Caco-2 (cell line): ENCODE measurements around the gene NFATC2. TPM values are rescaled to one million over a fixed set of nuclear protein-coding genes. Genes with fewer than 3 reads are reported as not detected.

Source experiments
- BruUV-seq: library from RNA; stranded (reverse); fragments of 400-500 nt; replicated peaks from 2 replicates; lab custom pipeline; 2021; lab: Mats Ljungman, UMichigan
- CTCF ChIA-PET: fragments of 300-600 bp; sonication (Branson Sonifier 250); formaldehyde crosslinking; loops from one replicate; lab custom pipeline; 2022; ENCODE audit warnings: antibody characterized with exemption; lab: Charles Lee
- POLR2A ChIA-PET: fragments of 300-600 bp; sonication (Branson Sonifier 250); formaldehyde crosslinking; loops from one replicate; lab custom pipeline; 2022; ENCODE audit warnings: antibody characterized with exemption; lab: Charles Lee
- DNase-seq, 2 experiments: peaks; one replicate each; pipeline versions ENCODE4 v3.0.0 to v3.0.0-alpha.2; 2020 to 2022
- H3K27me3 ChIP-seq: replicated peaks from 2 replicates; pipeline ENCODE4 v1.6.0; 2011; ENCODE audit warnings: low read length; ENCODE audit not compliant: control insufficient read depth, insufficient read depth
- H3K36me3 ChIP-seq: 2 replicates; pipeline ENCODE4 v1.5.1; 2011; ENCODE audit warnings: low read length; ENCODE audit not compliant: control insufficient read depth, insufficient read depth
- H3K4me1 ChIP-seq: fragments of 250-450 bp; sonication (Bioruptor Pico); 2 replicates; pipeline ENCODE4 v1.5.1; 2020; ENCODE audit warnings: mild to moderate bottlenecking
- H3K4me3 ChIP-seq: 2 replicates; pipeline ENCODE4 v1.5.1; 2011; ENCODE audit warnings: low read depth, mild to moderate bottlenecking, control low read depth, low read length
- H3K9me3 ChIP-seq: fragments of 250-450 bp; sonication (Bioruptor Pico); 2 replicates; pipeline ENCODE4 v1.5.1; 2020; ENCODE audit warnings: mild to moderate bottlenecking, moderate library complexity
- H3K27ac Mint-ChIP-seq: one replicate; pipeline ENCODE4 v1.8.0; 2022; ENCODE audit warnings: mixed read lengths; ENCODE audit not compliant: unreplicated experiment
- H3K27me3 Mint-ChIP-seq: one replicate; pipeline ENCODE4 v1.8.0; 2022; ENCODE audit warnings: mixed read lengths; ENCODE audit not compliant: insufficient read depth, unreplicated experiment
- H3K36me3 Mint-ChIP-seq: one replicate; pipeline ENCODE4 v1.8.0; 2022; ENCODE audit warnings: mild to moderate bottlenecking, mixed read lengths; ENCODE audit not compliant: insufficient read depth, unreplicated experiment
- H3K4me1 Mint-ChIP-seq: one replicate; pipeline ENCODE4 v1.8.0; 2022; ENCODE audit warnings: low read depth, mixed read lengths; ENCODE audit not compliant: unreplicated experiment
- H3K4me3 Mint-ChIP-seq: one replicate; pipeline ENCODE4 v1.8.0; 2022; ENCODE audit warnings: mild to moderate bottlenecking, moderate library complexity, mixed read lengths; ENCODE audit not compliant: unreplicated experiment
- H3K9me3 Mint-ChIP-seq: one replicate; pipeline ENCODE4 v1.8.0; 2022; ENCODE audit warnings: mixed read lengths; ENCODE audit not compliant: unreplicated experiment
- intact Hi-C: fragments of 100-400 bp; cut with micrococcal nuclease; formaldehyde crosslinking; loops from one replicate; pipeline ENCODE4 v1.10.0; 2022; ENCODE audit not compliant: unreplicated experiment
- total RNA-seq: library from RNA; stranded (reverse); gene quantifications from 2 replicates; pipeline ENCODE4 v1.2.3, GENCODE V29; 2022
- TF ChIP-seq, protein P1 (sequence below), 2 experiments: fragments of 200-600 bp in 1 of 2; IDR thresholded peaks; 1 replicate in 1 of 2; 2 replicates in 1 of 2; pipeline versions ENCODE4 v1.5.1 to v1.8.0; 2011 to 2022; ENCODE audit warnings: antibody characterized with exemption in 1 of 2, control low read depth in 1 of 2, inconsistent platforms in 1 of 2, low read depth in 1 of 2, low read length in 1 of 2, mild to moderate bottlenecking in 1 of 2, moderate library complexity in 1 of 2; ENCODE audit not compliant: insufficient read depth in 1 of 2, severe bottlenecking in 1 of 2, unreplicated experiment in 1 of 2

The NFATC2 gene
- total RNA-seq, 1 experiment from 2014 or later = 20.8 TPM

- TF ChIP-seq, protein P1, sequence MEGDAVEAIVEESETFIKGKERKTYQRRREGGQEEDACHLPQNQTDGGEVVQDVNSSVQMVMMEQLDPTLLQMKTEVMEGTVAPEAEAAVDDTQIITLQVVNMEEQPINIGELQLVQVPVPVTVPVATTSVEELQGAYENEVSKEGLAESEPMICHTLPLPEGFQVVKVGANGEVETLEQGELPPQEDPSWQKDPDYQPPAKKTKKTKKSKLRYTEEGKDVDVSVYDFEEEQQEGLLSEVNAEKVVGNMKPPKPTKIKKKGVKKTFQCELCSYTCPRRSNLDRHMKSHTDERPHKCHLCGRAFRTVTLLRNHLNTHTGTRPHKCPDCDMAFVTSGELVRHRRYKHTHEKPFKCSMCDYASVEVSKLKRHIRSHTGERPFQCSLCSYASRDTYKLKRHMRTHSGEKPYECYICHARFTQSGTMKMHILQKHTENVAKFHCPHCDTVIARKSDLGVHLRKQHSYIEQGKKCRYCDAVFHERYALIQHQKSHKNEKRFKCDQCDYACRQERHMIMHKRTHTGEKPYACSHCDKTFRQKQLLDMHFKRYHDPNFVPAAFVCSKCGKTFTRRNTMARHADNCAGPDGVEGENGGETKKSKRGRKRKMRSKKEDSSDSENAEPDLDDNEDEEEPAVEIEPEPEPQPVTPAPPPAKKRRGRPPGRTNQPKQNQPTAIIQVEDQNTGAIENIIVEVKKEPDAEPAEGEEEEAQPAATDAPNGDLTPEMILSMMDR (IDR thresholded peaks at IDR 0.05; ENCODE audit: insufficient read depth in 1 of 2, low read depth in 1 of 2, low read length in 1 of 2, severe bottlenecking in 1 of 2, unreplicated experiment in 1 of 2) = no peak
- DNase-seq = no peak
- Histone ChIP-seq H3K9me3 (no peaks in the 10 kb centered on the region), H3K27me3 (no peaks in the 10 kb centered on the region), H3K36me3 (peaks cover 4% of the 10 kb centered on the region; the same call in 1 of the 2 replicates), H3K4me1 (0 out of 2 replicates have a peak, but pooled peaks cover 3% of the 10 kb centered on the region), H3K4me3 (no peak overlapping the region)
- Mint-ChIP-seq H3K9me3 (no peaks in the 10 kb centered on the region), H3K4me3 (no peak overlapping the region), H3K27ac (no peak overlapping the region), H3K4me1 (peaks cover 12% of the 10 kb centered on the region), H3K27me3 (no peaks in the 10 kb centered on the region), H3K36me3 (peaks cover 33% of the 10 kb centered on the region)
- ChIA-PET CTCF (interaction anchor here (1.2 kb wide), 1 partner anchor 80 kb away, joined by 3 read pairs; no protein-coding TSS in a partner anchor), POLR2A (no interaction called here)
- intact Hi-C loops = no loop called here
- no TSS peak for BruUV-seq
Measured at GRCh38 chr20:51514249-51514648, 28.3 kb downstream of the NFATC2 start.

DNA sequence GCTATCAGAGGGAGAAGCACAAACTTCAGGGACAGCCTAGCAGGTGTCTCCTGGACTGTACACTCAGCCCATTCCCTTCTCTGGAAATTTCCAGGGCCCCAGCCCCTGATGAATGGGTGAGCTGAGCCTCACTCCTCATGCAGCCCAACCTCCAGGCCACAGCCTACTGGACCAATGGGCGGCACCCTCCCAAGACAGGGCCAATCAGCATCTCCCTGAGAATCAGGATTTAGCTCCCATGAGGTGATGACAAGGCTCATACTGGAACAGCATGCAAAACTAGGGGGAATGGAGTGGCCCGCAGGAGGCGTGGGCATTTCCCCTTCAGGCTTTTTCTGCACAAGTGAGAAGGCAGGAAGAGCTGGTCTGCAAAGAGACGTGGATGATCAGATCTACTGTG is 29.0 kb downstream of the NFATC2 start:
- no peaks in the 10 kb centered on the region for H3K9me3 Mint-ChIP-seq
- no peaks in the 10 kb centered on the region for H3K9me3 ChIP-seq
- POLR2A ChIA-PET = no interaction called here
- TF ChIP-seq, protein P1 (IDR thresholded peaks at IDR 0.05; ENCODE audit: insufficient read depth in 1 of 2, low read depth in 1 of 2, low read length in 1 of 2, severe bottlenecking in 1 of 2, unreplicated experiment in 1 of 2) = no peak
- H3K4me3 ChIP-seq = no peak overlapping the region
- peaks cover 19% of the 10 kb centered on the region for H3K4me1 Mint-ChIP-seq
- no peaks in the 10 kb centered on the region for H3K27me3 ChIP-seq
- 0 out of 2 replicates have a peak, but pooled peaks cover 3% of the 10 kb centered on the region for H3K4me1 ChIP-seq
- peaks cover 29% of the 10 kb centered on the region for H3K36me3 Mint-ChIP-seq
- CTCF ChIA-PET = interaction anchor here (1.2 kb wide), 1 partner anchor 81 kb away, joined by 3 read pairs; no protein-coding TSS in a partner anchor
- no peak overlapping the region for H3K27ac Mint-ChIP-seq
- peaks cover 4% of the 10 kb centered on the region; the same call in 1 of the 2 replicates for H3K36me3 ChIP-seq
- intact Hi-C loops = no loop called here
- H3K27me3 Mint-ChIP-seq = no peaks in the 10 kb centered on the region
- no peak overlapping the region for H3K4me3 Mint-ChIP-seq
- DNase-seq = no peak
- no TSS peak for BruUV-seq

DNA sequence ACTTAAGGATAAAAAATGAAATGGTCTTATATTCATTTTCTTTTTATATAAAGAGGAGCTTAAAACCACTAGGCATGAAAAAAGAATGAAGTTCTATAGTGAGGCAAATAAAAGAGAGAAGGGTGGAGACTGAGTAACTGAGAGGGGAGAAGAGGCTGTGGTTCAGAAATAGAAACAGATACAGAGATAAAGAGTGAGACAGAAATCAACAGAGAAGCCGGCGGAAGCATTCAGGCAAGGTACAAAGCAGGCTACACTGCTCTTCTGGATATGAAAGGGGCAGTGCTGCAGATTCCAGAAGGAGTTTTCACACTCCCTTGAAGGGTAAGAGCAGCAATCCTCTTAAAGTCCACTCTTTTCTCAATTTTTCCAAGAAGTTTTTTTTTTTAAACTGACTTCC is 29.9 kb downstream of the NFATC2 start:
- ChIA-PET CTCF (no interaction called here), POLR2A (no interaction called here)
- Mint-ChIP-seq H3K4me1 (peaks cover 19% of the 10 kb centered on the region), H3K27ac (no peak overlapping the region), H3K9me3 (no peaks in the 10 kb centered on the region), H3K36me3 (peaks cover 21% of the 10 kb centered on the region), H3K4me3 (no peak overlapping the region), H3K27me3 (no peaks in the 10 kb centered on the region)
- BruUV-seq = no TSS peak
- intact Hi-C loops = no loop called here
- Histone ChIP-seq H3K27me3 (no peaks in the 10 kb centered on the region), H3K9me3 (no peaks in the 10 kb centered on the region), H3K4me3 (no peak overlapping the region), H3K4me1 (0 out of 2 replicates have a peak, but pooled peaks cover 3% of the 10 kb centered on the region), H3K36me3 (peaks cover 4% of the 10 kb centered on the region; the same call in 1 of the 2 replicates)
- TF ChIP-seq, protein P1 (IDR thresholded peaks at IDR 0.05; ENCODE audit: insufficient read depth in 1 of 2, low read depth in 1 of 2, low read length in 1 of 2, severe bottlenecking in 1 of 2, unreplicated experiment in 1 of 2) = no peak
- DNase-seq = no peak
